HCT116 (cell line): ENCODE results near the gene TNIK.

Source experiments
- CTCF ChIP-seq, 3 experiments: fragments of 200-600 bp in 1 of 3; sonication (generic) in 1 of 3; IDR thresholded peaks in 2 of 3; conservative IDR thresholded peaks in 1 of 3; 2 replicates each; pipeline ENCODE4 v1.5.1; 2012 to 2017; ENCODE audit warnings: low read depth in 2 of 3, low read length in 2 of 3, antibody characterized with exemption in 1 of 3, borderline replicate concordance in 1 of 3, control low read depth in 1 of 3, mild to moderate bottlenecking in 1 of 3, mixed read lengths in 1 of 3, mixed run types in 1 of 3, moderate library complexity in 1 of 3; ENCODE audit not compliant: insufficient read depth in 1 of 3
- POLR2A ChIP-seq: IDR thresholded peaks from 2 replicates; pipeline ENCODE4 v1.7.0; 2011; ENCODE audit warnings: borderline replicate concordance; ENCODE audit not compliant: insufficient read depth, insufficient read length; ENCODE audit errors: extremely low read depth
- POLR2AphosphoS5 ChIP-seq: IDR thresholded peaks from 2 replicates; pipeline ENCODE4 v1.6.1; 2011; ENCODE audit warnings: mild to moderate bottlenecking, low read depth, low read length, moderate library complexity

- no peak for TF ChIP-seq POLR2AphosphoS5
- TF ChIP-seq POLR2A: no peak
- no peak for TF ChIP-seq CTCF (IDR thresholded peaks at IDR 0.05 in 2 of 3, conservative IDR thresholded peaks at IDR 0.05 in 1 of 3; ENCODE audit: borderline replicate concordance in 1 of 3, insufficient read depth in 1 of 3, low read depth in 2 of 3, low read length in 2 of 3)
These were observed 283.8 kb downstream of the TNIK start for GRCh38 chr3:171176244-171176933.
